Activated naive CD4-positive, alpha-beta T cell treated with anti-CD3 and anti-CD28 coated beads, Interleukin-2, amount 50 U/mL, for 16 hours (primary cell): ENCODE measurements around the gene WHRN.

Experiments used
- DNase-seq: peaks from one replicate; pipeline ENCODE4 v3.0.0-alpha.2; 2020

Gene WHRN

GRCh38 chr9:114374936-114375335, 130.3 kb downstream of the WHRN start:
- no peak for DNase-seq

- no peak for DNase-seq
Measured at GRCh38 chr9:114373960-114374730, 131.1 kb downstream of the WHRN start.

- DNase-seq = peak; percentile 64
Measured at GRCh38 chr9:114372921-114373448, 132.3 kb downstream of the WHRN start.

- DNase-seq = no peak
Measured at GRCh38 chr9:114371973-114372917, 133.0 kb downstream of the WHRN start.

GRCh38 chr9:114371343-114371944, 133.8 kb downstream of the WHRN start:
- no peak for DNase-seq

GRCh38 chr9:114370968-114371320, 134.3 kb downstream of the WHRN start:
- no peak for DNase-seq

GRCh38 chr9:114370251-114370967, 134.9 kb downstream of the WHRN start:
- DNase-seq = no peak

GRCh38 chr9:114369216-114370130, 135.8 kb downstream of the WHRN start:
- no peak for DNase-seq

- no peak for DNase-seq
Measured at GRCh38 chr9:114367772-114368569, 137.3 kb downstream of the WHRN start.

GRCh38 chr9:114367366-114367765, 137.9 kb downstream of the WHRN start:
- DNase-seq = no peak

GRCh38 chr9:114366334-114367128, 138.7 kb downstream of the WHRN start:
- no peak for DNase-seq

GRCh38 chr9:114365194-114365593, 140.1 kb downstream of the WHRN start:
- DNase-seq = no peak

- DNase-seq = no peak
Measured at GRCh38 chr9:114364134-114365041, 140.9 kb downstream of the WHRN start.

GRCh38 chr9:114363424-114363823, 141.8 kb downstream of the WHRN start:
- DNase-seq = no peak

GRCh38 chr9:114362394-114362793, 142.9 kb downstream of the WHRN start:
- no peak for DNase-seq

GRCh38 chr9:114361542-114361941, 143.7 kb downstream of the WHRN start:
- DNase-seq = no peak

- no peak for DNase-seq
Measured at GRCh38 chr9:114359801-114360200, 145.5 kb downstream of the WHRN start.

- DNase-seq = no peak
Measured at GRCh38 chr9:114357911-114358328, 147.4 kb downstream of the WHRN start.

- no peak for DNase-seq
Measured at GRCh38 chr9:114357360-114357759, 147.9 kb downstream of the WHRN start.
